Muscle layer of duodenum (tissue), 2 donors: ENCODE results near the gene PLEKHB1.

Source experiments
- H3K27ac ChIP-seq: one replicate; pipeline ENCODE4 v1.7.0; 2013; ENCODE audit warnings: mild to moderate bottlenecking, low read length
- H3K27me3 ChIP-seq: one replicate; pipeline ENCODE4 v1.7.0; 2013; ENCODE audit warnings: low read depth, mild to moderate bottlenecking, control low read depth, low read length
- H3K36me3 ChIP-seq, 2 donors: one replicate each; pipeline ENCODE4 v1.7.0; 2013; ENCODE audit warnings: low read length in 2 of 2, control low read depth in 1 of 2, mild to moderate bottlenecking in 1 of 2; ENCODE audit not compliant: insufficient read depth in 2 of 2, control insufficient read depth in 1 of 2
- H3K4me1 ChIP-seq, 2 donors: one replicate each; pipeline ENCODE4 v1.7.0; 2013; ENCODE audit warnings: low read length in 2 of 2, mild to moderate bottlenecking in 2 of 2, control low read depth in 1 of 2, moderate library complexity in 1 of 2; ENCODE audit not compliant: insufficient read depth in 2 of 2, control insufficient read depth in 1 of 2
- H3K4me3 ChIP-seq, 2 donors: one replicate each; pipeline ENCODE4 v1.7.0; 2013; ENCODE audit warnings: low read length in 2 of 2, low read depth in 1 of 2, mild to moderate bottlenecking in 1 of 2
- H3K9me3 ChIP-seq, 2 donors: one replicate each; pipeline ENCODE4 v1.7.0; 2013; ENCODE audit warnings: low read length in 2 of 2, control low read depth in 1 of 2, mild to moderate bottlenecking in 1 of 2; ENCODE audit not compliant: control insufficient read depth in 1 of 2
- donor health status: healthy.

PLEKHB1 gene

GRCh38 chr11:73632996-73633395 is 13.4 kb upstream of the PLEKHB1 start:
- Histone ChIP-seq H3K27ac (no peak overlapping the region), H3K4me3 (no peak overlapping the region), H3K9me3 (no peaks in the 10 kb centered on the region), H3K36me3 (no peaks in the 10 kb centered on the region), H3K4me1 (no peaks in the 10 kb centered on the region), H3K27me3 (peaks cover 3% of the 10 kb centered on the region)

GRCh38 chr11:73633999-73634398 is 12.4 kb upstream of the PLEKHB1 start:
- Histone ChIP-seq H3K36me3 (no peaks in the 10 kb centered on the region), H3K27ac (no peak overlapping the region), H3K4me1 (no peaks in the 10 kb centered on the region), H3K27me3 (peaks cover 3% of the 10 kb centered on the region), H3K9me3 (no peaks in the 10 kb centered on the region), H3K4me3 (no peak overlapping the region)

GRCh38 chr11:73635721-73636120 is 10.7 kb upstream of the PLEKHB1 start:
- Histone ChIP-seq H3K4me1 (no peaks in the 10 kb centered on the region), H3K36me3 (no peaks in the 10 kb centered on the region), H3K9me3 (no peaks in the 10 kb centered on the region), H3K27ac (no peak overlapping the region), H3K27me3 (no peaks in the 10 kb centered on the region), H3K4me3 (no peak overlapping the region)

GRCh38 chr11:73636249-73636648 is 10.1 kb upstream of the PLEKHB1 start:
- Histone ChIP-seq H3K9me3 (no peaks in the 10 kb centered on the region), H3K27me3 (no peaks in the 10 kb centered on the region), H3K27ac (no peak overlapping the region)

GRCh38 chr11:73637012-73637411 is 9.4 kb upstream of the PLEKHB1 start:
- Histone ChIP-seq H3K27me3 (no peaks in the 10 kb centered on the region), H3K27ac (no peak overlapping the region), H3K4me3 (no peak overlapping the region), H3K4me1 (no peaks in the 10 kb centered on the region), H3K36me3 (no peaks in the 10 kb centered on the region), H3K9me3 (no peaks in the 10 kb centered on the region)

More at GRCh38 chr11:73636249-73636648, 10.1 kb upstream of the PLEKHB1 start:
- Histone ChIP-seq H3K36me3 (no peaks in the 10 kb centered on the region), H3K4me1 (no peaks in the 10 kb centered on the region), H3K4me3 (no peak overlapping the region)

GRCh38 chr11:73640592-73640991 is 5.8 kb upstream of the PLEKHB1 start:
- Histone ChIP-seq H3K4me1 (no peaks in the 10 kb centered on the region), H3K4me3 (no peak overlapping the region), H3K27ac (no peak overlapping the region), H3K36me3 (no peaks in the 10 kb centered on the region), H3K9me3 (no peaks in the 10 kb centered on the region), H3K27me3 (no peaks in the 10 kb centered on the region)

GRCh38 chr11:73641668-73642067 is 4.7 kb upstream of the PLEKHB1 start:
- H3K9me3 ChIP-seq: no peaks in the 10 kb centered on the region
- H3K4me3 ChIP-seq: no peak overlapping the region
- H3K27me3 ChIP-seq: no peaks in the 10 kb centered on the region
- H3K36me3 ChIP-seq: no peaks in the 10 kb centered on the region
- H3K4me1 ChIP-seq: no peaks in the 10 kb centered on the region
- no peak overlapping the region for H3K27ac ChIP-seq

GRCh38 chr11:73645121-73645969 is 1.0 kb upstream of the PLEKHB1 start:
- H3K27me3 ChIP-seq: no peaks in the 10 kb centered on the region
- H3K9me3 ChIP-seq: no peaks in the 10 kb centered on the region
- H3K4me1 ChIP-seq: no peaks in the 10 kb centered on the region
- no peak overlapping the region for H3K4me3 ChIP-seq
- no peak overlapping the region for H3K27ac ChIP-seq
- no peaks in the 10 kb centered on the region for H3K36me3 ChIP-seq

- H3K36me3 ChIP-seq: no peaks in the 10 kb centered on the region
- peak overlapping the region; percentile 45 to 52 for H3K4me3 ChIP-seq
- H3K9me3 ChIP-seq: no peaks in the 10 kb centered on the region
- H3K4me1 ChIP-seq: no peaks in the 10 kb centered on the region
- H3K27ac ChIP-seq: no peak overlapping the region
- H3K27me3 ChIP-seq: no peaks in the 10 kb centered on the region
Measured at GRCh38 chr11:73647459-73648100, 1.2 kb downstream of the PLEKHB1 start.

- no peaks in the 10 kb centered on the region for H3K9me3 ChIP-seq
- H3K27me3 ChIP-seq: no peaks in the 10 kb centered on the region
- H3K27ac ChIP-seq: no peak overlapping the region
- peak overlapping the region; percentile 45 to 52 for H3K4me3 ChIP-seq
- H3K36me3 ChIP-seq: no peaks in the 10 kb centered on the region
- H3K4me1 ChIP-seq: no peaks in the 10 kb centered on the region
Measured at GRCh38 chr11:73648121-73648520, 1.7 kb downstream of the PLEKHB1 start.

- Histone ChIP-seq H3K4me1 (no peaks in the 10 kb centered on the region), H3K36me3 (no peaks in the 10 kb centered on the region), H3K27ac (no peak overlapping the region), H3K4me3 (no peak overlapping the region), H3K27me3 (no peaks in the 10 kb centered on the region), H3K9me3 (no peaks in the 10 kb centered on the region)
Measured at GRCh38 chr11:73648571-73649046, 2.2 kb downstream of the PLEKHB1 start.
